NCI-H1436 (cell line): ENCODE data around the gene TLR1.
A peak's percentile ranks its signal among the peaks of the same experiment; 100 is the strongest.
"Not testable (repeated sequence)": the region's sequence is repeated elsewhere in the genome, so short reads cannot be mapped to it uniquely, and the experiment has no call there.

Experiments
- DNase-seq: peaks from one replicate; lab custom pipeline; 2025; lab: John Stamatoyannopoulos, UW

The TLR1 gene, protein sequence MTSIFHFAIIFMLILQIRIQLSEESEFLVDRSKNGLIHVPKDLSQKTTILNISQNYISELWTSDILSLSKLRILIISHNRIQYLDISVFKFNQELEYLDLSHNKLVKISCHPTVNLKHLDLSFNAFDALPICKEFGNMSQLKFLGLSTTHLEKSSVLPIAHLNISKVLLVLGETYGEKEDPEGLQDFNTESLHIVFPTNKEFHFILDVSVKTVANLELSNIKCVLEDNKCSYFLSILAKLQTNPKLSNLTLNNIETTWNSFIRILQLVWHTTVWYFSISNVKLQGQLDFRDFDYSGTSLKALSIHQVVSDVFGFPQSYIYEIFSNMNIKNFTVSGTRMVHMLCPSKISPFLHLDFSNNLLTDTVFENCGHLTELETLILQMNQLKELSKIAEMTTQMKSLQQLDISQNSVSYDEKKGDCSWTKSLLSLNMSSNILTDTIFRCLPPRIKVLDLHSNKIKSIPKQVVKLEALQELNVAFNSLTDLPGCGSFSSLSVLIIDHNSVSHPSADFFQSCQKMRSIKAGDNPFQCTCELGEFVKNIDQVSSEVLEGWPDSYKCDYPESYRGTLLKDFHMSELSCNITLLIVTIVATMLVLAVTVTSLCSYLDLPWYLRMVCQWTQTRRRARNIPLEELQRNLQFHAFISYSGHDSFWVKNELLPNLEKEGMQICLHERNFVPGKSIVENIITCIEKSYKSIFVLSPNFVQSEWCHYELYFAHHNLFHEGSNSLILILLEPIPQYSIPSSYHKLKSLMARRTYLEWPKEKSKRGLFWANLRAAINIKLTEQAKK

DNA sequence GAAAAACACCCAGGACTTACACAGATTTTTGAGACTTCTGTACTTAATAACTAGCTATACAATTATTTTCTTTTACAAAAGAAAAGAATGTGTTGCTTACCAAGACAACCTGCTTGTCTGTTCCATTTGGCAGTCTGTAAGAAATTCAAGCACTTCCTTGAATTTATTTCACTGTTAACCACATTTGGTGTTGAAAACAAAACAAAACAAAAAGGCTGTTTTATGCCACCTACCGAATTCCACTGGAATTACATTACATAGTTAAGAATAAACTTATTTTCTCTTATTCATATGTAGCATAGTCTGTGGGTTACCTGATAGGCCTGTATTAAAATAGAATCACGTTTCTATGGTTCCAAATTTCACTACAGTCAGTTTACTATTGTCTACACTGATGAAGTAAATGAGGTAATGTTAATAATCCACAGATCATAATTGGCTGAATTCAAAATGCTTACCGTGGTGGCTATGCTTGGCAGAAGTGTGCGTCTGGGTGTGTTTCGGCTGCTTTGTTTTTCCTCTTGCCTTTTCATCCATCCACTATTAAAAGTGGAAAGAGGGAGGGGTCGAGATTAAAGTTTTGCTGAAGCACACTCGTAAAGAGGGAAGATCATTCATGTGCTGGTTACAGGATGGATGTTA, at the start of gene TLR1:
Gene TLR1 (minus strand): TSS at position 138 of the 642 bp plus-strand sequence. CDS start 5,960 bp downstream, outside the sequence.
- DNase-seq, result no peak

DNA sequence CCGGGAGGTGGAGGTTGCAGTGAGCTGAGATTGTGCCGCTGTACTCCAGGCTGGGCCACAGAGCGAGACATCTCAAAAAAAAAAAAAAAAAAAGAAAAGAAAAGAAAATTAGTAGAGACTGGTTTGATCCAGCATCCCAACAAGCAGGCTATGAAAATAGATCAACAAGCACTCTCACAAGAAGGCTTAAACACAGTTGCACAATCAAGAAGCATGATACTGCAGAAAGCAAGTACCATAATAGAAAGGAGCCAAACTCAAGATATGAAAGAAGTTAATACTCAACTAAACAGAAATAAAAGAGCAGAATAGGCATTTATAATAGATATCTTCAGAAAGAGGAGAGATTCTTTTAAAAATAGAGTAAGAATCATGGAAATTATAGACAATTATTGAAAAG, 41.4 kb upstream of the TLR1 start:
- no peak for DNase-seq

DNA sequence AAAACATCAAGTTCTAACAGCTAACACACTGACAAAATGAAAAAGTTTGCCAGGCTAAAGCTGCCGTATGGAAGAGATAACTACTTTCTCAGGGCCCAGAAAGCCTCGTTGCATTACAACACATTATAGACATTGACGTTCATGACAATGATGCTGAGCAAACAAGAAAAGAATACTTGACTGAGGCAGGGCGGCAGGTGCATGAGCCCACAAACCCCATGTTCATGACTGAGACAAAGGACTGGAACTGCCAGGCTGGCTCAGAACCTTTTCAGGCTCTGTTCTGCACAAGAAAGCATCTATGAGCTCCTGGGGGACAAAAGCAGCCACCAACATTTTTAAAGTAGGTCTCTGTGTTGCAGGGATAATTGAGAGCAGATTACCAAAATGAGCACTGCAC, 38.4 kb upstream of the TLR1 start:
- peak; percentile 75 for DNase-seq

DNA sequence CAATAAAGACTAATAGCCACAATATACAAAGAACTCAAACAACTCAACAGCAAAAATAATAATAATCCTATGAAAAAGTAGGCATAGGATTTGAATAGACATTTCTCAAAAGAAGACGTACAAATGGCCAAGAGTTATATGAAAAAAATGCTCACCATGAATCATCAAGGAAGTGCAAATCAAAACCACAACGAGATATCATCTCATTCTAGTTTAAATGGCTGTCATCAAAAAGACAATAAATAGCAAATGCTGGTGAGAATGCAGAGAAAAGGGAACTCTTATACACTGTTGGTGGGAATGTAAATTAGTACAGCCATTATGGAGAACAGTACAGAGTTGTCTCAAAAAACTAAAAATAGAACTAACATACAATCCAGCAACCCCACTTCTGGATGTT, 33.3 kb upstream of the TLR1 start:
- DNase-seq, result no peak

DNA sequence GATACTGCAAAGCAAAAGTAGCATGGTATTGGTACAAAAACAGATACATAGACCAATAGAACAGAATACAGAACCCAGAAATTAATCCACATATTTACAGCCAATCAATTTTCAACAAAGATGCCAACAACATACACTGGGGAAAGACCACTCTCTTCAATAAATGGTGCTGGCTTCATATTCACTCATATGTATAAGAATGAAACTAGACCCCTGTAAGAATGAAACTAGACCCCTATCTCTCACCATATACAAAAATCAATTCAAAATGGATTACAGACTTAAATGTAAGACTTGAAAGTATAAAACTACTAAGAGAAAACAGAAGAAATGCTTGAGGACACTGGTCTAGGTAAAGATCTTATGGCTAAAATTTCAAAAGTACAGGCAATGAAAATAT, 32.7 kb upstream of the TLR1 start:
- no peak for DNase-seq

DNA sequence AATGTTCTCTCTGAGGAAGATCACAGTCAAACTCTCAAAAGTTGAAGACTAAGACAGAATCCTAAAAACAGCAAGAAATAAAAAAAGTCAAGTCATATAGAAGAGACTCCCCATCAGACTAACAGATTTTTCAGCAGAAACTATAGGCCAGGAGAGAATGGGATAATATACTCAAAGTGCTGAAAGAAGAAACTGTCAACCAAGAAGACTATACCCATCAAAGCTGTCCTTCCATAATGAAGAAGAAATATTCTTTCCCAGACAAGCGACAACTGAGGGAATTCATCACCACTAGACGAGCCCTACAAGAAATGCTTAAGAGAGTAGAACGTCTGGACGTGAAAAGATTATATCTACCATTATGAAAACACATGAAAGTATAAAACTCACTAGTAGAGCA, 30.0 kb upstream of the TLR1 start:
- no peak for DNase-seq

DNA sequence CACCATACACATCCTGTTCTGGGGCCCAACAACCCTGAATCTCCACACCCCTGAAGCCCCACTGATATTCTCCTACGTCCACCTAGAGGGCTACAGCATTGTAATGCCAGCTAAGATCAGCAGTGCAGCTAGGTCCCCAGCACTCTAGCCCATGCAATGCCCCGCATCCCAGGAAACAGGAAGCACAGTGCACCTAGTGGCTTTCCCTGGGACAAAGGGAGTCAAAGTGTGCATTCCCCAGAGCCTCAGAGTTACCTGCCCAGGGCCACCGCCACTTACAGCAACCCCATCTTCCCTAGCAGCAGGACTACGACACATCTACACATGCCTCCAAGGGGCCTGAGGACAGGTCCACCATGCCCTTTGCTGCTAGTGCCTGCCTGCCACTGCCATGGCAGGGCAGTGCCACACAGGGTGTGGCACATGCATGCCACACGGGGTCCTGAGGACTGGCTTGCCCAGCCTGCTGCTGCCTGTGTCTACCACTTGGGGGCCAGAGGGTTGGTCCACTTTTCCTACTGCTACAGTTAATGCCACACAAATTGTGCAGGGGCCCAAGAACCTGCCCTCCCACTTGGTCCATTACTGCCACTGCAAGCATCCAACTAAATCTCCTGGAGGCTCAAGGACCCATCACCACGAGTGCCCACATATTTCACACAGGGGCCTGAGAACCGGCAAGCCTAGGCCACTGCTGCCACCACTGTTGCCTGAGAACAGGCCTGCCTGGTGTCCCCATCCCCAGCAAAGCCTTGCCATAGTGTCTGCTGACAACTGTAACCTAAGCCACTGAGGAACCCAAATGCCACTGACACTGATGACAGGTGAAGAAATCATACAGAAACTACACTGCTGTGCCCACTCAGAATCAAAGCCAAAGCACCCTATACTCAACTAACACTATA, 28.3 kb upstream of the TLR1 start:
- DNase-seq, result no peak

DNA sequence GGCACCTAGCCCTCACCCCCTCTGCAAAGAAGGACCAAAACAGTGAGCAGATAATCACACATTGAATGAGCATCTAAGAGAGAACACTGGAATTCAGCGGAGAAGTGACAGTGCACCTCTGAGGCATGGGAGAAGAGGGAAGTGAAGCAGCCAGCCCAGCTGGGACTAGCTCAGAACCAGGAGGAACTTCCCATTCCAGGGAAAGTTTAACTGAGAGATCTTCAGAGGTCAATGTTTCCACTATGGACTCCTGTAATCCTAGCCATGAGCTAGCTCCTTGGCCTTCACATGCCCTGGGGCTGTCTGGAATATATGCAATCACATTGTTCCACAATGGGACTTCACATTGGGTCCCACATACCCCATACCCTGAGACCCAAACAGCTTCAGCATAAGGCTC, 27.6 kb upstream of the TLR1 start:
- DNase-seq, result no peak

DNA sequence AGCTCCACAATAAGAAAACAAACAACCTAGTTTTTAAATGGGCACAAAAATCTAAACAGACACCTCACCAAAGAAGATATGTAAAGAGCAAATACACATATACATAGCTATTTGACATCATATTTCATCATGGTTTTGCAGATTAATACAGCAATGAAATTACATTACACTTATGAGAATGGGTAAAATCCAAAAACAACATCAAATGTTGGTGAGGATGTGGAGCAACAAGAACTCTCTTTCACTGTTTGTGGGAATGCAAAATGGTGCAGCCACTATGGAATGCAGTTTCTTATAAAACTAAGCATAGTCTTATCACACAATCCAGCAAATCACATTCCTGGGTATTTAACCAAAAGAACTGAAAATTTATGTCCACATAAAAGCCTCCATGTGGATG, 27.1 kb upstream of the TLR1 start:
- DNase-seq, result no peak

DNA sequence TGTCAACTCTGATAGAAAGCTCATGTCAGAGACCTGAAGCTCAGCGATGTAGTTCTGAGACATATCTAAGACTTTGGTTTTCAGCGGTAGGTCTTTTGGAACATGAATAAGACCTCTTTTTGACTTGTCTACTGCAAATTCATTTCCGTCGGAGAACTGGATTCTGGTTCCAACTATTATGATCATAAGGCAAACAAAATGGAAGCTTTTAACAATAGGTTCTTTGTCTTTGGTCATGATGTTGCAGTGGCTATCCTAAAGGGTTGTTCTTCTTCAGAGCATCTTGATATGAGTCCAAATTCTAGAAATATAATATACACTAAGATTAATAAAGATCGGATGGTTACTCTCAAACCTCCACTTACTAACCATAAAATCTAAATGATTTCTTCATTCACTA, 24.6 kb upstream of the TLR1 start:
- no peak for DNase-seq

DNA sequence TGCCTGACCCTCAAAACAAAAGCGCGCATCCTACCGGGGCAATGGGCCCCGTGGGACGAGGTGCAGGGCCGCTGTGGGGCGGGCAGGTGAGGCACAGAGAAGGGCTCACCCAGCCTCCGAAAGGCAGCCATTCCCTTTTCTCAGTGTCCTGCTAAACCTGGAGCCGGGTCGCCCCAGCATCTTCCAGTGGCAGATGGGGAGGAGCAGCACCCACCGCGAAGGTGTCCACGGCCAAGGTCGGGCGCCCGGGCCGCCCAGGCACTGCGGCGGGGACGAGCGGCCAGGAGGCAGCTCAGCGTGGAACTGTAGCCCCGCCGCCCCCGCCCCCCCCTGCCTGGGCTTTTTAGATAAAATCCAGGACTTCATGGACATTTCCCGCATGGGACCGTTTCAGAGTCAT, 19.2 kb upstream of the TLR1 start:
- DNase-seq, result no peak

DNA sequence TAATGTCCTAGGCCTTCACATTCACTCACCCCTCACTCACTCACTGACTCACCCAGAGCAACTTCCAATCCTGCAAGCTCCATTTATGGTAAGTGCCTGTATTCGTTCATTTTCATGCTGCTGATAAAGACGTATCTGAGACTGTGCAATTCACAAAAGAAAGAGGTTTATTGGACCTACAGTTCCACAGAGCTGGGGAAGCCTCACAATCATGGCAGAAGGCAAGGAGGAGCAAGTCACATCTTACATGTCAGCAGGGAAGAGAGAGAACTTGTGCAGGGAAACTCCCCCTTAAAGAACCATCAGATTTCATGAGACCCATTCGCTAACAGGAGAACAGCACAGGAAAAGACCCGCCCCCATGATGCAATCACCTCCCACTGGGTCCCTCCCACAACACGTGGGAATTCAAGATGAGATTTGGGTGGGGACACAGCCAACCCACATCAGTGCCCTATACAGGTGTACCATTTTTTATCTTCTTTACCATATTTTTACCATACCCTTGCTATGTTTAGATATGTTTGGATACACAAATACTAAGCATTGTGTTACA, 18.2 kb upstream of the TLR1 start:
- no peak for DNase-seq

DNA sequence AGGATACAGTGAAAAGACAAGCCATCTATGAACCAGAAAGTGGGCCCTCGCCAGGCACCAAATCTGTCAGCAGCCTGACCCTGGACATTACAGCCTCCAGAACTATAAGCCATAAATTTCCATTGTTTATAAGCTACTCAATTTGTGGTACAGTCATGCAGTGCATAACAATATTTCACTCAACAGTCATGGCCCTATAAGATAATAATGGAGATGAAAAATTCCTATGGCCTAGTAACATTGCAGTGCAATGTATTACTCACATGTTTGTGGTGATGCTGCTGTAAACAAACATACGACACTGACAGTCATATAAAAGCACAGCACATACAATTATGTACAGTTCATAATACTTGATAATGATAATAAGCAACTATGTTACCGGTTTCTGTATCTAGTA, 17.1 kb upstream of the TLR1 start:
- no peak for DNase-seq

DNA sequence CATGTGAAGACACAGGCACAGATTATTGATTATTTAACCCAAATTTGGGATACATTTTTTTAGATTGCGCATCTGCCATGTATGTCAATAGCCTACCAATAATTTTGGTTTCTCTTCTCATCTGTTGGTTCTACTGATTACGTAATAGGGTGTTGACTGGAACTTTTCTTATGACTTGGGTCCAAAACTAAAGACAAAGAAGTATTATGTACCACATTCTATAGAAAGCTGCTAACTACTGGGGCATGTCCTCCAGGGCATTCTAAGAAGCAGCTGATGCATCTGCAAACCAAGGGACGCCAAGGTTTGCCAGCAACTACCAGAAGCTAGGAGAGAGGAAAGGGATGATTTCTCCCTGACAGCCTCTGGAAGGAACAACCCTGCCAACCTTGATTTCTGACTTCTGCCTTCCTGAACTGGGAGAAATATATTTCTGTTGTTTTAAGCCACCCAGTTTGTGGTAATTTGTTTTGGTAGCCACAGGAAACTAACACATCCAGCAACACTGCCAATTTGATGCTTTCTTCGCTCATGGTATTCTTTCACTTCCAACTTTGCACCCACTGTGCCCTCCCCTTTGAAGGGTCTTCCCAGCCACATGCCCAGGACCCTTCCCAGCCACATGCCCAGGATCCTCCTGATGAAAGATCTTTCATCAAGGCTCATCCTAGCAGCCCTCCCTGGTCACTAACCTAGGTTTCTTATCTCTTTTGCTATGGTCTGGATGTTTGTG, 15.9 kb upstream of the TLR1 start:
- no peak for DNase-seq

DNA sequence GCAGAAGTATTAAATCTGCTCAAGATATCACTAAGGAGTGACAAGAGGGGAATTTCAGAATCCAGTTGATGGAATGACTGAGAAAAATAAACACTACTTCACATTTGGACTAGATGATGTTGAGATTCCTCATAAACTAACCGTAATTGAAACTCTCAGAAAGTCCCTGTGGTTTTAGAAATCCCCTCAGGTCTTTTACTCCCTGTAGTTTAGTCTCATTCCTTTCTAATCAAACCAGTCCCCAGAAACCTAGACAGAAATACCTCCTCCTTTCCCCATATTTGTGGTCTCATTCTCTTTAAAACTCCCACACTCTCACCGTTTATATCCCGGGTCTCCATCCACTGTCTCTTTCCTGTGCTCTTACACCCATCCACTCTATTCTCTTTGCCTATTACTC, 15.0 kb upstream of the TLR1 start:
- DNase-seq, result no peak

DNA sequence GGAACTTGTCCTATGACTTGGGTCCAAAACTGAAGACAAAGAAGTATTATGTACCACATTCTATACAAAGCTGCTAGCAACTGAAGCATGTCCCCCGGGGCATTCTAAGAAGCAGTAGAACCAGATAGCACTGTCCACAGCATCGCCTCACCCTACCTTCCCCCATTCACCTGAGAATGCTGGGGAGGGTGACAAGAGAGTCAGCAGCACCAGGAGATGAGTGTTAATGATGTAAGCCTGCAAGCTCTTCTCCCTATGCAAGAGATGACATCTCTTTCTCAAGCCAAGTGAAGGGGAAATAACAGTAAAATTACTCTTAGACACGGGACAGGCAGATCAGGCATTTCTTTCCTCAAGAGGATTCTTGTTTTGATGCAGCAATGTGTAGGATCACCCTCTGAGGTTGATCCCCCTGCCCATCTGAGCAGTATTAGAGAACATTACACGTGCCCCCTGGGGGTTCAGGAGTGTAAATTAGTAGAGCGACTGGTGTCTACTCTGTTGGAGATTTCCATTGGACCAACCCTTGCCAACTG, 13.9 kb upstream of the TLR1 start:
- no peak for DNase-seq

DNA sequence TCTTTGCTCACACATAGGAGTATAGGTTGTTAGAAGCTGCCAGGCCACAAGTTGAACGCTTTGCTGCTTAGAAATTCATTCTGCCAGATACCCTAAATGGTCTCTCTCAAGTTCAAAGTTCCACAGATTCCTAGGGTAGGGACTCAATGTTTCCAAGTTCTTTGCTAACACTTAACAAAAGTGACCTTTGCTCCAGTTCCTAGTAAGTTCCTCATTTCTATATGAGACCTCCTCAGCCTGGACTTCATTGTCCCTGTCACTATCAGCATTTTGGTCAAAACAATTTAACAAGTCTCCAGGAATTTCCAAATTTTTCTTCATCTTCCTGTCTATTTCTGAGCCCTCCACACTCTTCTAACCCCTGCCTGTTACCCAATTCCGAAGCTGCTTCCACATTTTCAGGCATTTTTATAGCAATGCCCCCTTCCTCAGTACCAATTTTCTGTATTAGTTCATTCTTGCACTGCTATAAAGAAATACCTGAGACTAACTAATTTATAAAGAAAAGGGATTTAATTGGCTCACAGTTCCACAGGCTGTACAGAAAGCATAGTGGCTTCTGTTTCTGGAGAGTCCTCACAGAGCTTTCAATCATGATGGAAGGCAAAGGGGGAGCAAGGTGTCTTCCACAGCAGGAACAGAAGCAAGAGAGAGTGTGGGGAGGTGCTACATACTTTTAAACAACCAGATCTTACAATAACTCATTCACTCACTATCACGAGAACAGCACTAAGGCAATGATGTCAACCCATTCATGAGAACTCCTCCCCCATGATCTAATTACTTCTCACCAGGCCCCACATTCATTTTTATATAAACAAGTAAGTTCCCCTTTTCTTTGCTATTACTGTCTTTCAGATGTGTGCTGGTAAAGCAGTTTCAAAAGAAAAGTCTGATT, 11.5 kb upstream of the TLR1 start:
- DNase-seq, result no peak

DNA sequence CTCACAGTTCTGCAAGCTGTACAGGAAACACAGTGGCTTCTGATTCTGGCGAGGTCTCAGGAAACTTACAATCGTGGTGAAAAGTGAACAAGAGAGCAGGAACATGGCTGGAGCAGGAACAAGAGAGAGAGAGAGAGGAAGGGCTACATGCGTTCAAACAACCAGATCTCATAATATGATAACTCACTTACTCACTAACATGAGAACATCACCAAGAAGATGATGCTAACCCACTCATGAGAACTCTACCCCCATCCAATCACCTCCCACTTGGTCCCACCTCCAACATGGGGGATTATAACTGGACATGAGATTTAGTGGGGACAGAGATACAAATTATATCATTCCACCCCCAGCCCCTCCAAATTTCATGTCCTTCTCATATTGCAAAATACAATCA, 9.8 kb upstream of the TLR1 start:
- DNase-seq, result no peak

DNA sequence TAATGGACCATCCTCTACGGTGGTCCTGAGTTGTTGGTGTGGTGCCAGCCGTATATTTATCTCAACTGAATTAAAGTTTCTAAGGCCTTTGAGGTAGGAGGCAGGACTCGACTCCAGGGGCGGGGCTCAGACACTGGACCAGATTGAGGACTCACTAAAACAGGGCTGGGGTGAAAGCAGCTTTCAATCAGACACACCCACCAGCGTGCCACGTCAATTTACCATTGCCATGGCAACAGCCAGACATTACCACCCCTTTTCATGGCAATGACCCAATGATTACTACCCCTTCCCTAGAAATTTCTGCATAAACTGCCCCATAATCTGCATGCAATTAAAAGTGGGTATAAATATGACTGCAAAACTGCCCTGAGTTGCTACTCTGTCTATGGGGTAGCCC, 6.7 kb upstream of the TLR1 start:
- no peak for DNase-seq

DNA sequence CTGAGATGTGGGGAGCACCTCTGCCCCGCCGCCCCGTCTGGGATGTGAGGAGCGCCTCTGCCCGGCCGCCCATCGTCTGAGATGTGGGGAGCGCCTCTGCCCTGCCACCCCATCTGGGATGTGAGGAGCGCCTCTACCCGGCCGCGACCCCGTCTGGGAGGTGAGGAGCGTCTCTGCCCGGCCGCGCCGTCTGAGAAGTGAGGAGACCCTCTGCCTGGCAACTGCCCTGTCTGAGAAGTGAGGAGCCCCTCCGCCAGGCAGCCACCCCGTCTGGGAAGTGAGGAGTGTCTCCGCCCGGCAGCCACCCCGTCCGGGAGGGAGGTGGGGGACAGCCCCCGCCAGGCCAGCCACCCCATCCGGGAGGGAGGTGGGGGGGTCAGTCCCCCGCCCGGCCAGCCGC, 2.9 kb upstream of the TLR1 start:
- not testable (repeated sequence) for DNase-seq
